A549 (cell line): ENCODE data around the gene GALNT12.

ENCODE experiments used
- BHLHE40 ChIP-seq: IDR thresholded peaks from 2 replicates; pipeline ENCODE4 v1.6.1; 2012; ENCODE audit warnings: low read depth, low read length, inconsistent platforms
- CHD4 ChIP-seq: fragments of 200-600 bp; sonication (generic); IDR thresholded peaks from 2 replicates; pipeline ENCODE4 v1.6.1; 2016; ENCODE audit warnings: antibody characterized with exemption, mild to moderate bottlenecking, borderline replicate concordance
- EP300 ChIP-seq, 2 experiments: fragments of >200 bp; sonication (Bioruptor Twin); formaldehyde crosslinking; IDR thresholded peaks; 2 replicates in 1 of 2; 3 replicates in 1 of 2; pipeline ENCODE4 v1.6.1; 2016 to 2017
- KDM1A ChIP-seq: fragments of 200-600 bp; sonication (generic); IDR thresholded peaks from 2 replicates; pipeline ENCODE4 v1.6.1; 2016; ENCODE audit warnings: low read depth, mild to moderate bottlenecking
- MYC ChIP-seq: IDR thresholded peaks from 2 replicates; pipeline ENCODE4 v1.6.1; 2012; ENCODE audit warnings: mild to moderate bottlenecking, inconsistent platforms, low read length, improper control_type of control experiment, borderline replicate concordance
- PHF8 ChIP-seq: fragments of 200-600 bp; sonication (generic); IDR thresholded peaks from 2 replicates; pipeline ENCODE4 v1.6.1; 2016; ENCODE audit warnings: low read depth, mild to moderate bottlenecking, antibody characterized with exemption, moderate library complexity, borderline replicate concordance
- POLR2A ChIP-seq: IDR thresholded peaks from 2 replicates; pipeline ENCODE4 v1.6.1; 2012; ENCODE audit warnings: mild to moderate bottlenecking, low read length
- RCOR1 ChIP-seq: fragments of 150-350 bp; IDR thresholded peaks from 2 replicates; pipeline ENCODE4 v1.6.1; 2014; ENCODE audit warnings: antibody characterized with exemption, low read length, low read depth
- RFX5 ChIP-seq: fragments of 450-650 bp; IDR thresholded peaks from 2 replicates; pipeline ENCODE4 v1.7.1; 2014; ENCODE audit warnings: antibody characterized with exemption, mild to moderate bottlenecking, moderate library complexity
- ZFP36 ChIP-seq: fragments of 450-650 bp; IDR thresholded peaks from 2 replicates; pipeline ENCODE4 v1.6.1; 2014; ENCODE audit warnings: borderline replicate concordance; ENCODE audit not compliant: partially characterized antibody
- ZNF302 ChIP-seq: fragments of 250-450 bp; sonication (Bioruptor Pico); IDR thresholded peaks from 2 replicates; pipeline ENCODE4 v1.9.0; 2021; ENCODE audit warnings: inconsistent platforms, mild to moderate bottlenecking, moderate library complexity
- ZSCAN20 ChIP-seq: fragments of 250-450 bp; sonication (Bioruptor Pico); IDR thresholded peaks from 2 replicates; pipeline ENCODE4 v1.8.0; 2022; ENCODE audit warnings: mild to moderate bottlenecking, moderate library complexity
- TF ChIP-seq, protein P1 (sequence below): fragments of >200 bp; sonication (Bioruptor Twin); formaldehyde crosslinking; IDR thresholded peaks from 3 replicates; pipeline ENCODE4 v1.5.1; 2016
- TF ChIP-seq, protein P2 (sequence below): fragments of 200-600 bp; sonication (generic); IDR thresholded peaks from 2 replicates; pipeline ENCODE4 v1.6.1; 2016; ENCODE audit warnings: antibody characterized with exemption, mild to moderate bottlenecking, moderate library complexity

DNA sequence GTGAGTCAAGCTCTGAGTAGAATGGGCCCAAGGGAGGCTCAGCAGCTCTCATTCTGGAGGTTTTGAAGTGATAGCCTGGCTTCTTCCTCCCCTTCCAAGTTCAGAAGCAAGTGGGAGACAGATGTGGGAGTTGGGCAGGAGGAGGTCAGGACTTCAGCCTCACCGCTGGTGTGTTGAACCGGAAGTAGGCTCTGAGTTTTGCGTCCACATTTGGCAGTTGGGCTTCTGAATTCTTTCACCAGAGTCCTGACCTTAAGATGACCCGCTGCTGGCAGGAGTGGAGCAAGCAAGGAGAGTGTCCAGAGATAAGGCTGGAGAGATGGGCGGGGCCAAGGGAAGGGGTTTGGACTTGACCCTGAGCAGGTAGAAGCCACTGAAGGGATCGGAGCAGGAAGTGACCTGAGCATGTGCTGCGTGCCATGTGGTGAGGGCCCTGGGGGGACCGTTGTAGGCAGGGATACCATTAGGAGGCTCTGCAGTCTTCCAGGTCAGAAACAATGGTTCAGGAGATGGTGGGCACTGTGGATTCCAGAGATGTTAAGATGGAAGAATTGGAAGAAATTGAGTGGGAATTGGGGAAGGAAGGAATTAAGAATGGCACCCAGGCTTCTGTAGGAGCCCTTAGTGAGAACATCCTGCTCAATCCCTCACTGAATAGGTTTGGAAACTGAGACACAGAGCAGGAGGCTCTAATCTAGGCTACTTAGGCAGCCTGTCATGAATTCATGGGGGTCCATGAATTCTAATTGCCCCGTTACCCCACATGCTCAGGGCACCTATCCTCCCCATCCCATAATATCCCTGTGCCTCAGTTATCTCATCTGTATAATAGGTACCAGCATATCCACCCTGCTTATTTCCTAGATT is 25.9 kb downstream of the GALNT12 start:
- no peak for TF ChIP-seq ZNF302
- no peak for TF ChIP-seq ZSCAN20 (CRISPR knock-in tag)
- no peak for TF ChIP-seq MYC
- TF ChIP-seq, protein P1, sequence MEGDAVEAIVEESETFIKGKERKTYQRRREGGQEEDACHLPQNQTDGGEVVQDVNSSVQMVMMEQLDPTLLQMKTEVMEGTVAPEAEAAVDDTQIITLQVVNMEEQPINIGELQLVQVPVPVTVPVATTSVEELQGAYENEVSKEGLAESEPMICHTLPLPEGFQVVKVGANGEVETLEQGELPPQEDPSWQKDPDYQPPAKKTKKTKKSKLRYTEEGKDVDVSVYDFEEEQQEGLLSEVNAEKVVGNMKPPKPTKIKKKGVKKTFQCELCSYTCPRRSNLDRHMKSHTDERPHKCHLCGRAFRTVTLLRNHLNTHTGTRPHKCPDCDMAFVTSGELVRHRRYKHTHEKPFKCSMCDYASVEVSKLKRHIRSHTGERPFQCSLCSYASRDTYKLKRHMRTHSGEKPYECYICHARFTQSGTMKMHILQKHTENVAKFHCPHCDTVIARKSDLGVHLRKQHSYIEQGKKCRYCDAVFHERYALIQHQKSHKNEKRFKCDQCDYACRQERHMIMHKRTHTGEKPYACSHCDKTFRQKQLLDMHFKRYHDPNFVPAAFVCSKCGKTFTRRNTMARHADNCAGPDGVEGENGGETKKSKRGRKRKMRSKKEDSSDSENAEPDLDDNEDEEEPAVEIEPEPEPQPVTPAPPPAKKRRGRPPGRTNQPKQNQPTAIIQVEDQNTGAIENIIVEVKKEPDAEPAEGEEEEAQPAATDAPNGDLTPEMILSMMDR = no peak
- TF ChIP-seq, protein P2, sequence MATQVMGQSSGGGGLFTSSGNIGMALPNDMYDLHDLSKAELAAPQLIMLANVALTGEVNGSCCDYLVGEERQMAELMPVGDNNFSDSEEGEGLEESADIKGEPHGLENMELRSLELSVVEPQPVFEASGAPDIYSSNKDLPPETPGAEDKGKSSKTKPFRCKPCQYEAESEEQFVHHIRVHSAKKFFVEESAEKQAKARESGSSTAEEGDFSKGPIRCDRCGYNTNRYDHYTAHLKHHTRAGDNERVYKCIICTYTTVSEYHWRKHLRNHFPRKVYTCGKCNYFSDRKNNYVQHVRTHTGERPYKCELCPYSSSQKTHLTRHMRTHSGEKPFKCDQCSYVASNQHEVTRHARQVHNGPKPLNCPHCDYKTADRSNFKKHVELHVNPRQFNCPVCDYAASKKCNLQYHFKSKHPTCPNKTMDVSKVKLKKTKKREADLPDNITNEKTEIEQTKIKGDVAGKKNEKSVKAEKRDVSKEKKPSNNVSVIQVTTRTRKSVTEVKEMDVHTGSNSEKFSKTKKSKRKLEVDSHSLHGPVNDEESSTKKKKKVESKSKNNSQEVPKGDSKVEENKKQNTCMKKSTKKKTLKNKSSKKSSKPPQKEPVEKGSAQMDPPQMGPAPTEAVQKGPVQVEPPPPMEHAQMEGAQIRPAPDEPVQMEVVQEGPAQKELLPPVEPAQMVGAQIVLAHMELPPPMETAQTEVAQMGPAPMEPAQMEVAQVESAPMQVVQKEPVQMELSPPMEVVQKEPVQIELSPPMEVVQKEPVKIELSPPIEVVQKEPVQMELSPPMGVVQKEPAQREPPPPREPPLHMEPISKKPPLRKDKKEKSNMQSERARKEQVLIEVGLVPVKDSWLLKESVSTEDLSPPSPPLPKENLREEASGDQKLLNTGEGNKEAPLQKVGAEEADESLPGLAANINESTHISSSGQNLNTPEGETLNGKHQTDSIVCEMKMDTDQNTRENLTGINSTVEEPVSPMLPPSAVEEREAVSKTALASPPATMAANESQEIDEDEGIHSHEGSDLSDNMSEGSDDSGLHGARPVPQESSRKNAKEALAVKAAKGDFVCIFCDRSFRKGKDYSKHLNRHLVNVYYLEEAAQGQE = no peak
- no peak for TF ChIP-seq RFX5
- no peak for TF ChIP-seq RCOR1
- TF ChIP-seq BHLHE40 = no peak
- TF ChIP-seq ZFP36 = no peak
- no peak for TF ChIP-seq POLR2A
- TF ChIP-seq PHF8 = no peak
- no peak for TF ChIP-seq KDM1A
- no peak for TF ChIP-seq CHD4
- TF ChIP-seq EP300 (IDR thresholded peaks at IDR 0.05) = no peak
